Measurements from ENCODE around the gene CCDC71.

DNA sequence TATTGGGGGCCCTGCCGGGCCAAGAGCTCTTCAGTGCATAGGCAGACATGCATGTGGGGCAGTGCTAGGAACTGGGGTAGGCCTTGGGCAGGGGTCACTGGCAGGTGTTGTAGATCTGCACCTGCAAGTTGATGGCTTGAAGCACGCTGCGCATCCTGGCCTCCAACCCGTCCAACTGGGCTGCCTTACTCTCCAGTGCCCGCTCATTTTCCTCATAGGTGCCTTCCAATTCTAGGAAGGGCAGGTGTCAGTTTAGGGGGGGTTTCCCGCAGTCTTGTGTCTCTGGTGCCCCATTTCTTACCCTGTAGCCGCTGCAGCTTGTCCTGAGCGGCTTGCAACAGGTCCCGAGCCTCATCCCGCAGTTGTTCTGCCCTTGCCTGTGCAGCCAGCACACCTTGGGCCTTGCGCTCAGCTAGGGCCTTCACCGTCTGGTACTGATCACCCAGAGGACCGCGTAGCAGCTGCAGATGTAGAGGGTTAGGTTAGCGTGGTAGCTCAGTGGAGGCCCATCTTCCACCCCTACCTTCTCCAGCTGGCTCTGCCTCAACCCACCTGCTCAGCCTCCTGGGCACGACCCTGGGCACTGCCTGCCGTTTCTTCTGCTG is 44.9 kb downstream of the CCDC71 start:
- TF ChIP-seq MTERF4 (CRISPR knock-in tag; IDR thresholded peaks at IDR 0.05), result no peak
- TF ChIP-seq ZNF569 (CRISPR knock-in tag; IDR thresholded peaks at IDR 0.05; ENCODE audit: borderline replicate concordance), result no peak
- TF ChIP-seq ZFAT (CRISPR knock-in tag; conservative IDR thresholded peaks at IDR 0.05), result no peak
- TF ChIP-seq POLR2A (IDR thresholded peaks at IDR 0.05; ENCODE audit: insufficient read depth in 1 of 2, low read depth in 2 of 2, low read length in 2 of 2), result no peak

Measured in HepG2 (cell line).